Measurements from ENCODE around the gene TIMM22.

DNA sequence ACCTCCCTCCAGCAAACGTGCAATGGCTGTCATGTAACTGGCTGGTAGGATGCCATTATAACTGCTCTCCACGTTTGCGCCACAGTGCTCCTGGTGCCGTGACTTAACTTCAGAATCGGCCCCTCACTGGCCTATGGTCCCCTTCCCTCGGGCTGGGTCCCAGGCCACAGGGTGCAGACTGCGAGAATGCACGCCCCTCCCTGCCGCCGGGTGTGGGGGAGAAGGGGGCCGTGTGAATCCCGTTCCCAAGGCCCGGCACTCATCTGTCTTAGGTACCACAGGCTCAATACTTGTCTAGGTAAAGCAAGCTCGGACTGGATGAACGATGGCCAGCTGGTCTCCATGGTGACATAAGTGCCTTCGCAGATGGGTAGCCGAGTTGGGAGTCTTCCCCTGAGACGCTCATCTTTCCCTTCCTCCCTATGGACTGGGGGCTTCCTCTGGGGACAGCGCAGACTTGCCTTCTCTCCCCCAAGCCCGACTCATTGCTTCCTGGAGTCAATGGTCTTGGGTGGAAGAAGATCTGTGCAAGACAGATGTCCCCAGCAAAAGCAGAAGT lies 37.8 kb downstream of the TIMM22 start:
- TF ChIP-seq, protein P1, sequence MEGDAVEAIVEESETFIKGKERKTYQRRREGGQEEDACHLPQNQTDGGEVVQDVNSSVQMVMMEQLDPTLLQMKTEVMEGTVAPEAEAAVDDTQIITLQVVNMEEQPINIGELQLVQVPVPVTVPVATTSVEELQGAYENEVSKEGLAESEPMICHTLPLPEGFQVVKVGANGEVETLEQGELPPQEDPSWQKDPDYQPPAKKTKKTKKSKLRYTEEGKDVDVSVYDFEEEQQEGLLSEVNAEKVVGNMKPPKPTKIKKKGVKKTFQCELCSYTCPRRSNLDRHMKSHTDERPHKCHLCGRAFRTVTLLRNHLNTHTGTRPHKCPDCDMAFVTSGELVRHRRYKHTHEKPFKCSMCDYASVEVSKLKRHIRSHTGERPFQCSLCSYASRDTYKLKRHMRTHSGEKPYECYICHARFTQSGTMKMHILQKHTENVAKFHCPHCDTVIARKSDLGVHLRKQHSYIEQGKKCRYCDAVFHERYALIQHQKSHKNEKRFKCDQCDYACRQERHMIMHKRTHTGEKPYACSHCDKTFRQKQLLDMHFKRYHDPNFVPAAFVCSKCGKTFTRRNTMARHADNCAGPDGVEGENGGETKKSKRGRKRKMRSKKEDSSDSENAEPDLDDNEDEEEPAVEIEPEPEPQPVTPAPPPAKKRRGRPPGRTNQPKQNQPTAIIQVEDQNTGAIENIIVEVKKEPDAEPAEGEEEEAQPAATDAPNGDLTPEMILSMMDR (IDR thresholded peaks at IDR 0.05), result no peak
- TF ChIP-seq POLR2A (IDR thresholded peaks at IDR 0.05), result no peak

Measured in adrenal gland (tissue), 5 donors.